ENCODE measurements around the gene HSPG2. TPM values are rescaled to one million over a fixed set of nuclear protein-coding genes. Genes with fewer than 3 reads are reported as not detected.

Gene HSPG2
- total and polyA plus RNA-seq, 2 of the 8 experiments (the other 6 are each of a cell fraction or from before 2014, with no cell fraction given) = 17.8 to 111 TPM

DNA sequence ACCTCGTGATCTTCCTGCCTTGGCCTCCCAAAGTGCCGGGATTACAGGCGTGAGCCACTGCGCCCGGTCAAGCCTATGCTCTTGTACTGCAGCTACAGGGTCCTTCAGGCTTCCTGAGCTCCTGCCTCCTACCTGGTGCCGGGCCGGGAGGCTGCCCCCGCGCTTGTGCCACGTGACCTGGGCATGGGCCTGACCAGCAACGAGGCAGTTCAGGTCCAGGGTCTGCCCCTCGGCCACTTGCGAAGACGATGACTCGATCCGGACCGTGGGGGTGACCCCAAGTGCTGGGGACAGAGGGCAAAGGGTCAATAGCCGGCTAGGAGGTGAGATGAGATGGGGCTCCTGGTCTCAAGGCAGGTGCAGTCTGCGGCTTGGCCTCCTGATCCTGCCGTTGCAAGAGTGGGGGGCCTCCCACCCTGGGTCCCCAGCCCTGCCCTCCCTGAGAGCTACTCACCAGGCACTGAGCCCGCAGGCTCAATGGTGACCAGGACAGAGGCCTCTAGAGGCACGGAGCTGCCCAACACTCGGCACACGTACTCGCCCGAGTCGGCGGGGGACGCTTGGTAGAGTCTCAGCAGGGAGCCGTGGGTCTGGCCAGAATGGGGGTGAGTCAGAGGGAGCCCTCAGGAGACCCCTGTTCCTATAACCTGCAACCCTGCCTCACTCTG is 87.1 kb downstream of the HSPG2 start:
- 94% methylated on average over 23 of the region's 30 CpGs; no CpG with 5 or more reads in 1 of the 2 experiments for WGBS, 2 experiments (ENCODE audit: extremely low coverage in 1 of 2, insufficient coverage in 1 of 2, insufficient read length in 1 of 2, insufficient replicate concordance in 2 of 2, low coverage in 1 of 2, low lambda C conversion rate in 2 of 2, missing lambda C conversion rate in 1 of 2)
- H3K14ac ChIP-seq (ENCODE audit: insufficient read length) = no peak overlapping the region
- H3K23me2 ChIP-seq (ENCODE audit: low read depth, low read length) = no peaks in the 10 kb centered on the region
- H3K36me3 ChIP-seq (ENCODE audit: control insufficient read depth in 2 of 4, insufficient read depth in 4 of 4, low read length in 3 of 4) = peaks cover 6 to 63% (median 41%) of the 10 kb centered on the region in 4 experiments
- no peak overlapping the region for H2BK5ac ChIP-seq (ENCODE audit: low read depth, low read length)
- no peak overlapping the region for H3K18ac ChIP-seq (ENCODE audit: extremely low read depth, low read length)
- H2BK120ac ChIP-seq (replicated peaks; ENCODE audit: low read depth, low read length) = no peak overlapping the region
- no peaks in the 10 kb centered on the region for H3K79me1 ChIP-seq (ENCODE audit: low read depth, low read length)
- no peaks in the 10 kb centered on the region for H3K4me1 ChIP-seq (replicated peaks in 1 of 4; ENCODE audit: control insufficient read depth in 3 of 4, insufficient read depth in 4 of 4, low read length in 3 of 4)
- no peak overlapping the region for H3K9ac ChIP-seq (replicated peaks in 1 of 4; ENCODE audit: extremely low read depth in 1 of 4, low read depth in 3 of 4, low read length in 3 of 4)
- no peak overlapping the region for H2AK5ac ChIP-seq (ENCODE audit: low read depth, low read length)
- H4K91ac ChIP-seq (replicated peaks; ENCODE audit: insufficient read length, low read length) = no peak overlapping the region
- H4K20me1 ChIP-seq (replicated peaks in 1 of 2; ENCODE audit: control insufficient read depth in 1 of 2, insufficient read depth in 2 of 2, low read length in 2 of 2) = peaks cover 0 to 12% of the 10 kb centered on the region in 2 experiments
- H4K8ac ChIP-seq (ENCODE audit: extremely low read depth, insufficient read depth, low read length) = no peak overlapping the region
- POLR2A ChIA-PET (ENCODE audit: partially characterized antibody) = interaction anchor here (0.6 to 0.7 kb wide), 2 partner anchors 126 to 412 kb away, joined by 3 read pairs; no protein-coding TSS in a partner anchor
- FAIRE-seq (no peak), DNase-seq (ENCODE audit: low read depth in 1 of 2, low spot score in 2 of 2) (no peak)
- H3K56ac ChIP-seq (replicated peaks; ENCODE audit: insufficient read length, low read depth, low read length) = no peak overlapping the region
- H4K5ac ChIP-seq (ENCODE audit: insufficient read length, low read depth, low read length) = no peak overlapping the region
- H3K27ac ChIP-seq (ENCODE audit: low read depth, low read length) = no peak overlapping the region
- H3K23ac ChIP-seq (ENCODE audit: insufficient read length) = no peak overlapping the region
- no peaks in the 10 kb centered on the region for H3K79me2 ChIP-seq (ENCODE audit: control insufficient read depth in 1 of 2, insufficient read depth in 2 of 2, low read length in 2 of 2)
- H3K4me3 ChIP-seq (ENCODE audit: extremely low read depth in 1 of 4, insufficient read depth in 2 of 4, low read depth in 3 of 4, low read length in 4 of 4) = no peak overlapping the region
- H3K9me3 ChIP-seq (ENCODE audit: insufficient read depth in 2 of 2, low read depth in 1 of 2, low read length in 1 of 2) = no peaks in the 10 kb centered on the region
- CTCF ChIA-PET (ENCODE audit: partially characterized antibody) = interaction anchor here (1.1 kb wide), 1 partner anchor 115 kb away, joined by 3 read pairs; no protein-coding TSS in a partner anchor
- H2BK15ac ChIP-seq (ENCODE audit: low read length) = no peak overlapping the region
- no peak overlapping the region for H2BK20ac ChIP-seq (ENCODE audit: low read length)
- TF ChIP-seq POLR2AphosphoS5 (IDR thresholded peaks at IDR 0.05; ENCODE audit: low read depth, low read length) (no peak), NANOG (IDR thresholded peaks at IDR 0.05; ENCODE audit: insufficient read depth, low read depth, low read length, poor library complexity, severe bottlenecking) (no peak), CEBPB (IDR thresholded peaks at IDR 0.05; ENCODE audit: low read depth, low read length) (no peak), SP4 (IDR thresholded peaks at IDR 0.05; ENCODE audit: low read length) (no peak), GTF2F1 (IDR thresholded peaks at IDR 0.05; ENCODE audit: borderline replicate concordance, low read depth, low read length) (no peak), TBP (IDR thresholded peaks at IDR 0.05; ENCODE audit: low read depth, low read length) (no peak), TAF7 (optimal IDR thresholded peaks at IDR 0.05; ENCODE audit: borderline replicate concordance, low read depth, low read length) (no peak), SP2 (IDR thresholded peaks at IDR 0.05; ENCODE audit: low read length) (no peak), RXRA (IDR thresholded peaks at IDR 0.05; ENCODE audit: insufficient read depth, low read depth, low read length) (no peak)
- H3K27me3 ChIP-seq (replicated peaks in 1 of 4; ENCODE audit: control insufficient read depth in 3 of 4, extremely low read depth in 1 of 4, insufficient read depth in 3 of 4, low read length in 3 of 4) = no peaks in the 10 kb centered on the region
- no peak overlapping the region for H3K4ac ChIP-seq (replicated peaks; ENCODE audit: insufficient read length, low read depth, low read length)
- no peak overlapping the region for H3K4me2 ChIP-seq (ENCODE audit: insufficient read depth in 1 of 2, low read depth in 2 of 2, low read length in 2 of 2)
- no peak overlapping the region for H2AFZ ChIP-seq (ENCODE audit: low read length)
- no peak overlapping the region for H2BK12ac ChIP-seq (ENCODE audit: low read depth, low read length)
